RWPE2 (cell line): Measurements from ENCODE around the gene SLC46A3.

ENCODE experiments used
- ATAC-seq: fragments of 200-7000 bp; cut with Tn5 transposase; 3 replicates; pipeline ENCODE4 v1.9.1; 2021; ENCODE audit warnings: low read depth
- DNase-seq: peaks from one replicate; pipeline ENCODE4 v3.0.0-alpha.2; 2020; ENCODE audit warnings: low spot score
- H3K27ac ChIP-seq: fragments of 450-650 bp; 2 replicates; pipeline ENCODE4 v1.5.1; 2017; ENCODE audit warnings: mild to moderate bottlenecking; ENCODE audit not compliant: poor library complexity, severe bottlenecking
- H3K27me3 ChIP-seq: fragments of 250-450 bp; sonication (Bioruptor Pico); 2 replicates; pipeline ENCODE4 v1.5.1; 2021; ENCODE audit warnings: mild to moderate bottlenecking, moderate library complexity; ENCODE audit not compliant: insufficient read depth, poor library complexity, severe bottlenecking
- H3K36me3 ChIP-seq: fragments of 250-450 bp; sonication (Bioruptor Pico); 2 replicates; pipeline ENCODE4 v1.5.1; 2020; ENCODE audit warnings: low read depth, mild to moderate bottlenecking, moderate library complexity
- H3K4me1 ChIP-seq: fragments of 250-450 bp; sonication (Bioruptor Pico); 2 replicates; pipeline ENCODE4 v1.5.1; 2021; ENCODE audit warnings: mild to moderate bottlenecking, moderate library complexity; ENCODE audit not compliant: insufficient read depth, poor library complexity, severe bottlenecking
- H3K4me3 ChIP-seq: fragments of 250-450 bp; sonication (Bioruptor Pico); 2 replicates; pipeline ENCODE4 v1.5.1; 2021; ENCODE audit warnings: mild to moderate bottlenecking, moderate library complexity; ENCODE audit not compliant: severe bottlenecking
- H3K9me3 ChIP-seq: fragments of 250-450 bp; sonication (Bioruptor Pico); 2 replicates; pipeline ENCODE4 v1.5.1; 2021; ENCODE audit warnings: mild to moderate bottlenecking, moderate library complexity; ENCODE audit not compliant: severe bottlenecking
- CTCF ChIP-seq: fragments of 450-650 bp; IDR thresholded peaks from one replicate; pipeline ENCODE4 v1.5.1; 2017; ENCODE audit warnings: mild to moderate bottlenecking, moderate library complexity; ENCODE audit not compliant: poor library complexity, severe bottlenecking

The SLC46A3 gene

GRCh38 chr13:28725046-28725610, 6.4 kb upstream of the SLC46A3 start:
- no peaks in the 10 kb centered on the region for H3K4me1 ChIP-seq
- H3K36me3 ChIP-seq, result no peaks in the 10 kb centered on the region
- TF ChIP-seq CTCF, result no peak
- no peaks in the 10 kb centered on the region for H3K9me3 ChIP-seq
- H3K4me3 ChIP-seq, result no peak overlapping the region
- H3K27ac ChIP-seq, result no peak overlapping the region
- no peaks in the 10 kb centered on the region for H3K27me3 ChIP-seq
- ATAC-seq, result no peak
- no peak for DNase-seq

GRCh38 chr13:28723806-28724205, 5.0 kb upstream of the SLC46A3 start:
- DNase-seq (no peak), ATAC-seq (no peak)
- TF ChIP-seq CTCF, result no peak
- no peak overlapping the region for H3K4me3 ChIP-seq
- no peak overlapping the region for H3K27ac ChIP-seq
- H3K36me3 ChIP-seq, result no peaks in the 10 kb centered on the region
- H3K4me1 ChIP-seq, result peaks cover 10% of the 10 kb centered on the region
- H3K9me3 ChIP-seq, result no peaks in the 10 kb centered on the region
- H3K27me3 ChIP-seq, result no peaks in the 10 kb centered on the region

GRCh38 chr13:28719227-28720055, 671 bp upstream of the SLC46A3 start:
- peak overlapping the region; percentile 69 for H3K27ac ChIP-seq
- H3K9me3 ChIP-seq, result no peaks in the 10 kb centered on the region
- no peaks in the 10 kb centered on the region for H3K27me3 ChIP-seq
- H3K4me3 ChIP-seq, result peak overlapping the region; percentile 48
- H3K4me1 ChIP-seq, result peaks cover 30% of the 10 kb centered on the region
- H3K36me3 ChIP-seq, result no peaks in the 10 kb centered on the region
- no peak; the same call in 2 of the 3 replicates for ATAC-seq
- DNase-seq, result no peak
- no peak for TF ChIP-seq CTCF

- peak overlapping the region; percentile 69 for H3K27ac ChIP-seq
- H3K4me3 ChIP-seq, result peak overlapping the region; percentile 48
- H3K27me3 ChIP-seq, result no peaks in the 10 kb centered on the region
- DNase-seq, result no peak
- peaks cover 30% of the 10 kb centered on the region for H3K4me1 ChIP-seq
- no peak for ATAC-seq
- H3K36me3 ChIP-seq, result no peaks in the 10 kb centered on the region
- TF ChIP-seq CTCF, result no peak
- H3K9me3 ChIP-seq, result no peaks in the 10 kb centered on the region
Observed at GRCh38 chr13:28718196-28718542, 601 bp downstream of the SLC46A3 start.

GRCh38 chr13:28717170-28717569, 1.6 kb downstream of the SLC46A3 start:
- Histone ChIP-seq H3K36me3 (no peaks in the 10 kb centered on the region), H3K27ac (peak overlapping the region; percentile 69), H3K4me1 (peaks cover 30% of the 10 kb centered on the region), H3K27me3 (no peaks in the 10 kb centered on the region), H3K9me3 (no peaks in the 10 kb centered on the region), H3K4me3 (no peak overlapping the region)
- no peak for DNase-seq
- ATAC-seq, result no peak
- no peak for TF ChIP-seq CTCF
